Endothelial cell of umbilical vein (primary cell): ENCODE data around the gene PANK2.

Source experiments
- CTCF ChIP-seq, 2 donors: IDR thresholded peaks; 1 replicate in 1 of 2; 2 replicates in 1 of 2; pipeline ENCODE4 v1.5.1; 2011; ENCODE audit warnings: low read length in 2 of 2, mild to moderate bottlenecking in 2 of 2, moderate library complexity in 2 of 2, control low read depth in 1 of 2, inconsistent platforms in 1 of 2, low read depth in 1 of 2; ENCODE audit not compliant: insufficient read depth in 1 of 2; ENCODE audit errors: extremely low read depth in 1 of 2
- EZH2 ChIP-seq: IDR thresholded peaks from 2 replicates; pipeline ENCODE4 v1.6.1; 2012; ENCODE audit warnings: borderline replicate concordance, low read depth, mild to moderate bottlenecking, moderate library complexity, low read length, inconsistent platforms; ENCODE audit not compliant: severe bottlenecking
- FOS ChIP-seq: IDR thresholded peaks from 2 replicates; pipeline ENCODE4 v1.6.1; 2011; ENCODE audit warnings: mild to moderate bottlenecking, low read length, moderate library complexity, borderline replicate concordance; ENCODE audit not compliant: insufficient read depth
- MAX ChIP-seq: IDR thresholded peaks from 2 replicates; pipeline ENCODE4 v1.6.1; 2011; ENCODE audit not compliant: insufficient read depth, insufficient read length
- POLR2A ChIP-seq: IDR thresholded peaks from 2 replicates; pipeline ENCODE4 v1.6.1; 2012; ENCODE audit warnings: low read depth, mild to moderate bottlenecking, control low read depth, low read length
- POLR2AphosphoS5 ChIP-seq: IDR thresholded peaks from 2 replicates; pipeline ENCODE4 v1.6.1; 2012; ENCODE audit warnings: low read depth, mild to moderate bottlenecking, control low read depth, low read length, moderate library complexity; ENCODE audit not compliant: insufficient read depth

DNA sequence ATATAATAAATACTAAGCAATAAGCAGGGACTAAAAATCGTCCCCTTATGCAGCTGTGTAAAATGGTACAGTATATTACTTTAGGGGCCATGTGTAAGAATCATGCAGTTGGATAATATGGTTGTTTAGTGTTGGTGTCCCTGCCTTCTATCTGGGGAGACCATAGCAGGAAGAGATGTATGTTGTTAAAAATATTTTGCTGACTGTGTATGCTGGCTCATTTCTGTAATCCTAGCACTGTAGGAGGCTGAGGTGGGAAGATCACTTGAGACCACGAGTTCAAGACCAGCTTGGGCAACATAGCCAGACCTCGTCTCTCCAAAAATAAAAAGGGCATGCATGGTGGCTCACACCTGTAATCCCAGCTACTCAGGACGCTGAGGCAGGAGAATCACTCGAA, 5.6 kb downstream of the PANK2 start:
- TF ChIP-seq CTCF (IDR thresholded peaks at IDR 0.05; ENCODE audit: extremely low read depth in 1 of 2, insufficient read depth in 1 of 2, low read depth in 1 of 2, low read length in 2 of 2) (no peak), EZH2 (no peak), POLR2A (no peak), POLR2AphosphoS5 (no peak), MAX (no peak), FOS (no peak)
